Ascending aorta (tissue), 2 donors: ENCODE measurements around the gene GJA10. TPM values are rescaled to one million over a fixed set of nuclear protein-coding genes. Genes with fewer than 3 reads are reported as not detected.

Source experiments
- DNase-seq, 2 donors: peaks; one replicate each; pipeline ENCODE4 v3.0.0-alpha.2; 2019; ENCODE audit warnings: low spot score in 2 of 2
- H3K27ac ChIP-seq, 2 donors: fragments of 200-600 bp; sonication (generic); one replicate each; pipeline ENCODE4 v1.5.1; 2016 to 2017; ENCODE audit warnings: mild to moderate bottlenecking in 1 of 2
- H3K27me3 ChIP-seq: fragments of 200-600 bp; sonication (generic); one replicate; pipeline ENCODE4 v1.5.1; 2017
- H3K36me3 ChIP-seq, 2 donors: fragments of 200-600 bp; sonication (generic); one replicate each; pipeline ENCODE4 v1.5.1; 2016
- H3K4me1 ChIP-seq, 2 donors: fragments of 200-600 bp; sonication (generic); one replicate each; pipeline ENCODE4 v1.5.1; 2016 to 2017; ENCODE audit warnings: mild to moderate bottlenecking in 1 of 2
- H3K4me3 ChIP-seq, 2 donors: fragments of 200-600 bp; sonication (generic); one replicate each; pipeline ENCODE4 v1.5.1; 2016 to 2017; ENCODE audit warnings: mild to moderate bottlenecking in 1 of 2
- H3K9me3 ChIP-seq, 2 donors: fragments of 200-600 bp; sonication (generic); one replicate each; pipeline ENCODE4 v1.5.1; 2016
- CTCF ChIP-seq, 3 experiments: fragments of 200-600 bp in 2 of 3; fragments of 450-650 bp in 1 of 3; sonication (generic) in 2 of 3; IDR thresholded peaks; one replicate each; pipeline ENCODE4 v1.5.1; 2016 to 2019; ENCODE audit warnings: antibody characterized with exemption in 3 of 3, mild to moderate bottlenecking in 1 of 3, moderate library complexity in 1 of 3
- intact Hi-C: fragments of 100-400 bp; cut with DNase I; formaldehyde crosslinking; loops from one replicate; pipeline ENCODE4 v1.15.1; 2023
- total RNA-seq: library from RNA; depleted of rRNA; stranded (reverse); fragments of >200 nt; gene quantifications from one replicate; pipeline ENCODE4 v1.1.0, GENCODE V29; 2016

GJA10 gene
- total RNA-seq, 1 donor from 2014 or later: not detected

DNA sequence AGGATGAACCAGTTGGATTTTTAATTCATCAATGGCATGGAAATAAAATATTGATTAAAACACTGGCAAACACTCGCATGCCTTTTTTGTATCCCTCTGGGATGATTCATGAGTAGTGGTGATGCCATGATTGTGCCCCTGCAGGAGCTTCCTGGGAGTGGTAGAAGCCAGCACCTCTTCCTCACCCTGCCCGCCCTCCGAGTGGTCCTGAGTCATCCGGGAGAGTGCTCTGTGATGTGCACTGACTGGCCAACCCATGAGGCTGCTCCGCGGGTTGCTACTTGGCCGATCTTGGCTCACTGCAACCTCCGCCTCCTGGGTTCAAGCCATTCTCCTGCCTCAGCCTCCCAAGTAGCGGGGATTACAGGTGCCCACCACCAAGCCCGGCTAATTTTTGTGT lies 27.4 kb downstream of the GJA10 start:
- no peak for DNase-seq
- no peak for TF ChIP-seq CTCF (IDR thresholded peaks at IDR 0.05)
- H3K27me3 ChIP-seq: no peaks in the 10 kb centered on the region
- no peak overlapping the region for H3K27ac ChIP-seq
- intact Hi-C loops: no loop called here
- no peaks in the 10 kb centered on the region for H3K4me1 ChIP-seq
- H3K4me3 ChIP-seq: no peak overlapping the region
- H3K9me3 ChIP-seq: peaks cover 6 to 7% of the 10 kb centered on the region in 2 donors
- no peaks in the 10 kb centered on the region for H3K36me3 ChIP-seq

DNA sequence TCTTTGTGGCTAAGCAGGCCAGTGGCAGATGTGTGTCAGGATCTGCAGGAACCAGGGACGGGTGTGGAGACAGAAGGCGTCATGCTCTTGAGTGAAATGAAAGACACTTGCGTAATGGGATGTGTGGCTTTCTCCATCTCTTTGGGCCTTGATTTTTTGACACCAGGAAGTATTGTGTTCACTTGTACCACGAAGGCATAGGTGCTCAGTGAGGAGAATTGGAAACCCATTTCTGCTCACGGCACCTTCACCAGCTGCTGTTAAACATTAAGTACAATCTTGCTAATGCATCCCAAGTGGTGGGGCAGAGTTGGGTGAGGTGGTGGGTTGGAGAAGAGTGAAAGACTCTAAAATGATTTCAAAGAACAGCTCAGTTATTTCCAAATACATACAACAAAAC lies 30.0 kb downstream of the GJA10 start:
- no peaks in the 10 kb centered on the region for H3K9me3 ChIP-seq
- TF ChIP-seq CTCF (IDR thresholded peaks at IDR 0.05): no peak
- H3K4me1 ChIP-seq: no peaks in the 10 kb centered on the region
- peaks cover 0 to 7% of the 10 kb centered on the region in 2 donors for H3K36me3 ChIP-seq
- no peak for DNase-seq
- H3K4me3 ChIP-seq: no peak overlapping the region
- intact Hi-C loops: no loop called here
- no peaks in the 10 kb centered on the region for H3K27me3 ChIP-seq
- H3K27ac ChIP-seq: no peak overlapping the region

GRCh38 chr6:89925826-89926225 lies 31.6 kb downstream of the GJA10 start:
- TF ChIP-seq CTCF (IDR thresholded peaks at IDR 0.05): no peak
- peaks cover 0 to 10% of the 10 kb centered on the region in 2 donors for H3K36me3 ChIP-seq
- H3K4me1 ChIP-seq: no peaks in the 10 kb centered on the region
- intact Hi-C loops: no loop called here
- no peaks in the 10 kb centered on the region for H3K9me3 ChIP-seq
- DNase-seq: no peak
- no peak overlapping the region for H3K27ac ChIP-seq
- no peaks in the 10 kb centered on the region for H3K27me3 ChIP-seq
- H3K4me3 ChIP-seq: no peak overlapping the region

DNA sequence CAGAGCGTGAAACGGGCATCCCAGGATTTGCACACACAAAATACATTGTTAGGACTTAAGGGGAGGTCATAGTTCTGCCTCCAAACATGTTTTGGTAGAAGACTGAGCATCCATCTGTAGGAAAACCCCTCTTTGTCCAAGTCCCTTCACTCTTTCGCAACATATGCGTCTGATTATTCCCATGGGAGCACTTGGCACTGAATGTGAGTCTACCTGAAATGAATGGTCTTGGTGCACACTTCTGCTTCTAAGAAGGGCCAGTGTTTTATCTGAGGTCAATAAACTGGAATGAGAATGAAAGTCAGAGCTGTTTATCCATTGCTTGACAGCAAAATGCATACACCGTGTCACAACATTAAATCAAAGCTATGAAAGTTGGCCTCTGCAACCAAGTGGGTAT lies 33.0 kb downstream of the GJA10 start:
- H3K36me3 ChIP-seq: peaks cover 0 to 15% of the 10 kb centered on the region in 2 donors
- intact Hi-C loops: no loop called here
- DNase-seq: no peak
- no peaks in the 10 kb centered on the region for H3K9me3 ChIP-seq
- no peaks in the 10 kb centered on the region for H3K27me3 ChIP-seq
- no peak overlapping the region for H3K27ac ChIP-seq
- no peak overlapping the region for H3K4me3 ChIP-seq
- no peaks in the 10 kb centered on the region for H3K4me1 ChIP-seq
- TF ChIP-seq CTCF (IDR thresholded peaks at IDR 0.05): no peak

DNA sequence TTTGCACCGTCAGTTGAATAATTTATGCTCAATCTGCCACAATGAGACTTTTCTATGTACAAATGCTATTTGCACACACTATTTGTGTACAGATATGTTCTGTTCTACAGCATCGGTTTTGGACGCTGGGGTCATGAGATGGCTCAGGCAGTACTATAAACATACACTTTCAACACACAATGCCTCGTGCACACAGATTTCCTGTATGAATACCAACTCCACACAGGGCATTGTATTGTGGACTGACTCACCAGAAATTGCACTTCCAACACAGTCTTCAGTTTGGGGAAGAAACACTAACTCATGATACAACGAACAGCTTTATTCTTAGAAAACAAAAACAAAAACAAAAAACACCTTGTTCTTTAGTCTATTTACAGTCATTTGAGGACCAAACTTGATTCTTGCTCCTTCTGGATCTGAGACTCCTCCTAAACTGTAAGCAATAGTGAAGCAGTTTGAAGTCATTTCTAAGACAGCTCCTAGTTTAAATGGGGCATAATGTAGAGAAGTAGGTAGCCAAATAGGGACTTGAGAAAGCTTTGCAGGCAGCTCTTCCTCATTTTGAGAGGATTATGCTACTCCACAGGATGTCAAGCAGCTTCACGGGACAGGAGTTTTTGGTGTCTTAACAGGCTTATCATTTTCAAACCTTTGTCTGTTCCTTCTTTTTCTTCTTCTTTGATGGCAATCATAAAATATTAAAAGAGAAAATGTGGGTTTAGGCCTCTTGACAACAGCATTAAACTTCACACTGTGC lies 33.7 kb downstream of the GJA10 start:
- intact Hi-C loops: no loop called here

More for the DNA sequence above, 33.7 kb downstream of the GJA10 start:
- Histone ChIP-seq H3K4me1 (no peaks in the 10 kb centered on the region), H3K27ac (no peak overlapping the region), H3K9me3 (no peaks in the 10 kb centered on the region), H3K27me3 (no peaks in the 10 kb centered on the region), H3K36me3 (peaks cover 0 to 18% of the 10 kb centered on the region in 2 donors), H3K4me3 (no peak overlapping the region)
- no peak for TF ChIP-seq CTCF (IDR thresholded peaks at IDR 0.05)
- DNase-seq: no peak
